Erythroblast (primary cell): ENCODE data around the gene GPR135.

ENCODE experiments used
- GATA1 ChIP-seq: IDR thresholded peaks from 2 replicates; pipeline ENCODE4 v1.6.1; 2011; ENCODE audit warnings: low read depth, mild to moderate bottlenecking, control low read depth, low read length, moderate library complexity
- POLR2A ChIP-seq: IDR thresholded peaks from 2 replicates; pipeline ENCODE4 v1.6.1; 2011; ENCODE audit warnings: mild to moderate bottlenecking, low read length

- TF ChIP-seq POLR2A (no peak), GATA1 (no peak)
These were observed 45.8 kb upstream of the GPR135 start for GRCh38 chr14:59510966-59511365.
